CD4-positive, alpha-beta T cell (primary cell): Measurements from ENCODE around the gene AQP7. TPM values are rescaled to one million over a fixed set of nuclear protein-coding genes. Genes with fewer than 3 reads are reported as not detected.

Source experiments
- ATAC-seq: fragments of 200-7000 bp; cut with Tn5 transposase; one replicate; pipeline ENCODE4 v1.10.0; 2022; ENCODE audit warnings: mild to moderate bottlenecking; ENCODE audit not compliant: poor library complexity
- CTCF ChIA-PET: fragments of 350-600 bp; sonication (Branson Sonifier 250); formaldehyde crosslinking; loops from one replicate; lab custom pipeline; 2021; ENCODE audit warnings: antibody characterized with exemption, inconsistent platforms; lab: Charles Lee
- POLR2A ChIA-PET: fragments of 350-600 bp; sonication (Branson Sonifier 250); formaldehyde crosslinking; loops from one replicate; lab custom pipeline; 2021; ENCODE audit warnings: antibody characterized with exemption, inconsistent platforms; lab: Charles Lee
- DNase-seq, 14 experiments: peaks; one replicate each; pipeline ENCODE4 v3.0.0-alpha.2; 2013 to 2020; ENCODE audit warnings: mixed read lengths in 2 of 14
- H3K27ac ChIP-seq, 2 donors: one replicate each; pipeline versions ENCODE4 v1.5.1 to v1.7.0; 2013; ENCODE audit warnings: low read length in 2 of 2, low read depth in 1 of 2, mild to moderate bottlenecking in 1 of 2
- H3K27me3 ChIP-seq, 2 experiments: 1 replicate in 1 of 2; 2 replicates in 1 of 2; pipeline versions ENCODE4 v1.6.1 to v1.7.0; 2013; ENCODE audit warnings: low read length in 2 of 2, control low read depth in 1 of 2, mild to moderate bottlenecking in 1 of 2, moderate library complexity in 1 of 2; ENCODE audit not compliant: insufficient read depth in 2 of 2, control insufficient read depth in 1 of 2
- H3K36me3 ChIP-seq: one replicate; pipeline ENCODE4 v1.6.1; 2013; ENCODE audit warnings: low read length, control low read depth; ENCODE audit not compliant: insufficient read depth
- H3K4me1 ChIP-seq: one replicate; pipeline ENCODE4 v1.6.1; 2013; ENCODE audit warnings: low read length, control low read depth; ENCODE audit not compliant: insufficient read depth
- H3K4me3 ChIP-seq: one replicate; pipeline ENCODE4 v1.5.1; 2013; ENCODE audit warnings: mild to moderate bottlenecking, low read length, moderate library complexity
- H3K9me3 ChIP-seq, 2 experiments: 1 replicate in 1 of 2; 2 replicates in 1 of 2; pipeline versions ENCODE4 v1.6.1 to v1.7.0; 2013; ENCODE audit warnings: low read length in 2 of 2, mild to moderate bottlenecking in 2 of 2, control low read depth in 1 of 2, moderate library complexity in 1 of 2; ENCODE audit not compliant: control insufficient read depth in 1 of 2, insufficient read depth in 1 of 2
- H3K27ac Mint-ChIP-seq: one replicate; pipeline ENCODE4 v1.8.0; 2020; ENCODE audit warnings: mixed read lengths
- H3K27me3 Mint-ChIP-seq: one replicate; pipeline ENCODE4 v1.8.0; 2021; ENCODE audit warnings: mixed read lengths
- H3K36me3 Mint-ChIP-seq: one replicate; pipeline ENCODE4 v1.8.0; 2021; ENCODE audit warnings: low read depth, mixed read lengths
- H3K4me1 Mint-ChIP-seq: one replicate; pipeline ENCODE4 v1.8.0; 2021; ENCODE audit warnings: low read depth, mixed read lengths
- H3K4me3 Mint-ChIP-seq: one replicate; pipeline ENCODE4 v1.8.0; 2020; ENCODE audit warnings: mild to moderate bottlenecking, mixed read lengths
- H3K9me3 Mint-ChIP-seq: one replicate; pipeline ENCODE4 v1.8.0; 2020; ENCODE audit warnings: mixed read lengths
- CTCF ChIP-seq: fragments of 200-600 bp; IDR thresholded peaks from one replicate; pipeline ENCODE4 v1.8.0; 2022; ENCODE audit warnings: antibody characterized with exemption, mild to moderate bottlenecking
- intact Hi-C, 2 experiments: fragments of 100-400 bp; cut with DNase I in 1 of 2; cut with micrococcal nuclease in 1 of 2; formaldehyde crosslinking; loops; one replicate each; pipeline versions ENCODE4 v1.15.1 to v1.9.0; 2023 to 2025; cut with DNase I, micrococcal nuclease
- total RNA-seq, 174 experiments: library from RNA in 2 of 174; stranded (reverse) in 2 of 174; gene quantifications; one replicate each; pipeline ENCODE4 v1.2.3 and lab custom pipeline; 2021 to 2026

Gene AQP7
- total RNA-seq, 2 experiments from 2014 or later, result 0.25 to 0.27 TPM

- H3K36me3 ChIP-seq, result no peaks in the 10 kb centered on the region
- peak; percentile 88 for ATAC-seq
- Mint-ChIP-seq H3K27ac (peak overlapping the region; percentile 93), H3K36me3 (no peaks in the 10 kb centered on the region), H3K4me1 (peaks cover 45% of the 10 kb centered on the region), H3K4me3 (peak overlapping the region; percentile 79), H3K27me3 (no peaks in the 10 kb centered on the region), H3K9me3 (no peaks in the 10 kb centered on the region)
- intact Hi-C loops, result loop anchor here (1.0 to 2.0 kb wide), 5 partner anchors 12 to 125 kb away; partner anchors contain the start of genes AQP3 (in 1 of the 2) and NFX1 (in 1 of the 2)
- ChIA-PET CTCF (interaction anchor here (0.6 to 4.0 kb wide), 19 partner anchors 10 to 125 kb away, joined by 3 to 40 read pairs (median 6); partner anchors contain the start of genes AQP3, NFX1 and NOL6), POLR2A (interaction anchor here (0.9 to 5.3 kb wide), 17 partner anchors 11 to 125 kb away, joined by 3 to 98 read pairs (median 8); partner anchors contain the start of genes AQP3, NFX1 and NOL6)
- DNase-seq, result peak; percentile 91 to 99 (median 95)
- peak overlapping the region; percentile 25 for H3K4me3 ChIP-seq
- TF ChIP-seq CTCF, result peak; percentile 83
- no peaks in the 10 kb centered on the region for H3K9me3 ChIP-seq
- no peaks in the 10 kb centered on the region for H3K27me3 ChIP-seq
- H3K27ac ChIP-seq, result peak overlapping the region; percentile 54 to 58
- peaks cover 64% of the 10 kb centered on the region for H3K4me1 ChIP-seq
Measured at GRCh38 chr9:33415501-33416038, 13.2 kb upstream of the AQP7 start.

- H3K4me3 Mint-ChIP-seq, result peak overlapping the region; percentile 79
- no peaks in the 10 kb centered on the region for H3K36me3 Mint-ChIP-seq
- H3K27me3 ChIP-seq, result no peaks in the 10 kb centered on the region
- H3K9me3 ChIP-seq, result no peaks in the 10 kb centered on the region
- peak overlapping the region; percentile 25 for H3K4me3 ChIP-seq
- H3K27me3 Mint-ChIP-seq, result no peaks in the 10 kb centered on the region
- H3K9me3 Mint-ChIP-seq, result no peaks in the 10 kb centered on the region
- no peaks in the 10 kb centered on the region for H3K36me3 ChIP-seq
- ChIA-PET CTCF (interaction anchor here (0.6 to 4.0 kb wide), 16 partner anchors 9 to 125 kb away, joined by 3 to 40 read pairs (median 7); partner anchors contain the start of genes AQP3, NFX1 and NOL6), POLR2A (interaction anchor here (0.9 to 5.3 kb wide), 17 partner anchors 10 to 125 kb away, joined by 3 to 98 read pairs (median 8); partner anchors contain the start of genes AQP3, NFX1 and NOL6)
- peak in 2 of 14 experiments; percentile 23 to 30 for DNase-seq
- intact Hi-C loops, result loop anchor here (1.0 kb wide), 4 partner anchors 12 to 125 kb away; partner anchors contain the start of gene NFX1 (in 1 of the 2)
- peak overlapping the region; percentile 54 to 58 for H3K27ac ChIP-seq
- peaks cover 45% of the 10 kb centered on the region for H3K4me1 Mint-ChIP-seq
- H3K27ac Mint-ChIP-seq, result peak overlapping the region; percentile 93
- no peak for ATAC-seq
- TF ChIP-seq CTCF, result no peak
- peaks cover 61% of the 10 kb centered on the region for H3K4me1 ChIP-seq
Measured at GRCh38 chr9:33414889-33415500, 12.6 kb upstream of the AQP7 start.

- intact Hi-C loops, result no loop called here
- Histone ChIP-seq H3K27me3 (no peaks in the 10 kb centered on the region), H3K4me1 (peaks cover 57% of the 10 kb centered on the region), H3K9me3 (no peaks in the 10 kb centered on the region), H3K27ac (peak overlapping the region; percentile 54 to 58), H3K36me3 (no peaks in the 10 kb centered on the region), H3K4me3 (no peak overlapping the region)
- CTCF ChIA-PET, result interaction anchor here (2.3 to 4.0 kb wide), 5 partner anchors 11 to 53 kb away, joined by 21 to 40 read pairs (median 31); partner anchors contain the start of gene AQP3
- no peaks in the 10 kb centered on the region for H3K36me3 Mint-ChIP-seq
- no peak for ATAC-seq
- POLR2A ChIA-PET, result interaction anchor here (1.2 to 5.3 kb wide), 9 partner anchors 10 to 124 kb away, joined by 3 to 98 read pairs (median 24); partner anchors contain the start of genes AQP3, NFX1 and NOL6
- TF ChIP-seq CTCF, result no peak
- peak in 5 of 14 experiments; percentile 13 to 43 (median 29) for DNase-seq
- H3K4me1 Mint-ChIP-seq, result peaks cover 45% of the 10 kb centered on the region
- no peaks in the 10 kb centered on the region for H3K27me3 Mint-ChIP-seq
- no peaks in the 10 kb centered on the region for H3K9me3 Mint-ChIP-seq
- H3K27ac Mint-ChIP-seq, result peak overlapping the region; percentile 93
- peak overlapping the region; percentile 3 for H3K4me3 Mint-ChIP-seq
Measured at GRCh38 chr9:33414268-33414667, 11.9 kb upstream of the AQP7 start.
